ENCODE measurements around the gene TDRD12. TPM values are rescaled to one million over a fixed set of nuclear protein-coding genes. Genes with fewer than 3 reads are reported as not detected.
"Not testable (repeated sequence)": the region's sequence is repeated elsewhere in the genome, so short reads cannot be mapped to it uniquely, and the experiment has no call there.

The TDRD12 gene
- total RNA-seq, 1 experiment from 2014 or later: 0.26 TPM

- Histone ChIP-seq H3K36me3 (no peaks in the 10 kb centered on the region), H3K4me1 (peaks cover 9% of the 10 kb centered on the region)
- DNase-seq: no peak
Measured at GRCh38 chr19:32748948-32749347, 29.4 kb downstream of the TDRD12 start.

DNA sequence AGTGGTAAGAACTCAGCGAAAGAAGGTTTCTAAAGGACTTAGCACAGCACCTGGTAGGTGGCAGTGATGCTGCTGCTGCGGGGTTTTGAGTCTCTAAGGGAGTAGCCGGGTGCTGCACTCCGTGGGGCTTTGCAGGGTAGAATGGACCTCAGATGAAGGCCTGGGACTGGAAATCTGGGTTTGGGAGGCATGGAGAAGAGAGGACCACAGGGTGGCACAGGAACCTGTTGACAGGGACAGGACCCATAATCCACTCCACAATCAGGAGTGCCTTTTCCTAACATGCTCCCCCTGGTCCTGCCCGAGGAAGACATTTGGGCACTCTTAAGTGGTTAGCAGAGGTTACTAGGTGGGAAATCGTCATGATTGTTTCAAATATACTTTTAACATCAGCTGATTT lies 29.8 kb downstream of the TDRD12 start:
- Histone ChIP-seq H3K4me1 (peaks cover 9% of the 10 kb centered on the region), H3K9me3 (replicated peaks) (no peaks in the 10 kb centered on the region), H3K4me3 (no peak overlapping the region), H3K27ac (no peak overlapping the region), H3K27me3 (0 out of 2 replicates have a peak, but pooled peaks cover 3% of the 10 kb centered on the region), H3K36me3 (no peaks in the 10 kb centered on the region)
- DNase-seq: no peak

More at GRCh38 chr19:32748948-32749347, 29.4 kb downstream of the TDRD12 start:
- Histone ChIP-seq H3K4me3 (no peak overlapping the region), H3K27ac (no peak overlapping the region), H3K9me3 (replicated peaks) (no peaks in the 10 kb centered on the region), H3K27me3 (0 out of 2 replicates have a peak, but pooled peaks cover 3% of the 10 kb centered on the region)

GRCh38 chr19:32750441-32751055 lies 31.0 kb downstream of the TDRD12 start:
- Histone ChIP-seq H3K4me1 (no peaks in the 10 kb centered on the region), H3K27ac (no peak overlapping the region), H3K9me3 (replicated peaks) (no peaks in the 10 kb centered on the region), H3K27me3 (0 out of 2 replicates have a peak, but pooled peaks cover 3% of the 10 kb centered on the region), H3K36me3 (no peaks in the 10 kb centered on the region), H3K4me3 (no peak overlapping the region)
- DNase-seq: peak; percentile 19 to 49

GRCh38 chr19:32751066-32751465 lies 31.5 kb downstream of the TDRD12 start:
- Histone ChIP-seq H3K4me1 (no peaks in the 10 kb centered on the region), H3K27me3 (0 out of 2 replicates have a peak, but pooled peaks cover 3% of the 10 kb centered on the region), H3K4me3 (no peak overlapping the region), H3K27ac (no peak overlapping the region), H3K36me3 (no peaks in the 10 kb centered on the region), H3K9me3 (replicated peaks) (no peaks in the 10 kb centered on the region)
- no peak for DNase-seq

- H3K36me3 ChIP-seq: no peaks in the 10 kb centered on the region
- DNase-seq: no peak
- H3K27me3 ChIP-seq: no peaks in the 10 kb centered on the region
- H3K9me3 ChIP-seq (replicated peaks): no peaks in the 10 kb centered on the region; the same call in 1 of the 2 replicates
- H3K4me1 ChIP-seq: no peaks in the 10 kb centered on the region
- H3K27ac ChIP-seq: no peak overlapping the region
- no peak overlapping the region for H3K4me3 ChIP-seq
Measured at GRCh38 chr19:32757189-32757588, 37.6 kb downstream of the TDRD12 start.

GRCh38 chr19:32765365-32765764 lies 45.8 kb downstream of the TDRD12 start:
- H3K27ac ChIP-seq; H3K4me3 ChIP-seq; DNase-seq; H3K9me3 ChIP-seq (replicated peaks); H3K4me1 ChIP-seq; H3K27me3 ChIP-seq; H3K36me3 ChIP-seq: not testable (repeated sequence)

DNA sequence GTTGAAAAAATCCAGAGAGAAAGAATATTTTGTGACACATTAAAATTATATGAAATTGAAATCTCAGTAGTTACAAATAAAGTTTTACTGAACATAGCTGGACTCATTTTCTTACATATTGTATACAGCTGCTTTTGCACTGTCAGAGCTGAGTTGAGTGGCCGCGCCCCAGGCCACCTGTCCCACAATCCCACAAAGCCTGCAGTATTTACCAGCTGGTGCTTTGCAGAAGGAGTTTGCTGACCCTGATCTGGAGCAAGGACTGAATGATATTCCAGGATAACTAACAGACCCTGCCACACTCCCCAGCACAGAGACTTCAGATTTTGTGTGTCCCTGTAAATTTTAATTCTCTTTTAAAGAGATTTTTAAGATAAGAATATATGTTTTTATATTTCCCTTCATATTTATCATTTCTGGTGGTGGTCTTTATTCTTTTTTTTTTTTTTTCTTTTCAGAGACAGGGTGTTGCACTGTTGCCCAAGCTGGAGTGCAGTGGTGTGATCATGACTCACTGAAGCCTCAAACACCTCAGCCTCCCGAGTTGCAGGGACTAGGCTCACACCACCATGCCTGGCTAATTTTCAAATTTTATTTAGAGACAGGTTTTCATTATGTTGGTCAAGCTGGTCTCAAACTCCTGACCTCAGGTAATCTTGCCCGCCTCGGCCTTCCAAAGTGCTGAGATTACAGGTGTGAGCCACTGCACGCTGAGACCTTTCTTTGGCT lies 48.5 kb downstream of the TDRD12 start:
- Histone ChIP-seq H3K27ac (no peak overlapping the region), H3K9me3 (replicated peaks) (0 out of 2 replicates have a peak, but pooled peaks cover 2% of the 10 kb centered on the region), H3K27me3 (no peaks in the 10 kb centered on the region), H3K4me3 (no peak overlapping the region), H3K36me3 (no peaks in the 10 kb centered on the region), H3K4me1 (peaks cover 8% of the 10 kb centered on the region)
- DNase-seq: peak; percentile 55 to 75

- no peak overlapping the region for H3K4me3 ChIP-seq
- H3K27ac ChIP-seq: no peak overlapping the region
- H3K9me3 ChIP-seq (replicated peaks): 0 out of 2 replicates have a peak, but pooled peaks cover 2% of the 10 kb centered on the region
- no peak for DNase-seq
- H3K36me3 ChIP-seq: no peaks in the 10 kb centered on the region
- no peaks in the 10 kb centered on the region for H3K27me3 ChIP-seq
- peaks cover 8% of the 10 kb centered on the region for H3K4me1 ChIP-seq
Measured at GRCh38 chr19:32771596-32771995, 52.0 kb downstream of the TDRD12 start.

DNA sequence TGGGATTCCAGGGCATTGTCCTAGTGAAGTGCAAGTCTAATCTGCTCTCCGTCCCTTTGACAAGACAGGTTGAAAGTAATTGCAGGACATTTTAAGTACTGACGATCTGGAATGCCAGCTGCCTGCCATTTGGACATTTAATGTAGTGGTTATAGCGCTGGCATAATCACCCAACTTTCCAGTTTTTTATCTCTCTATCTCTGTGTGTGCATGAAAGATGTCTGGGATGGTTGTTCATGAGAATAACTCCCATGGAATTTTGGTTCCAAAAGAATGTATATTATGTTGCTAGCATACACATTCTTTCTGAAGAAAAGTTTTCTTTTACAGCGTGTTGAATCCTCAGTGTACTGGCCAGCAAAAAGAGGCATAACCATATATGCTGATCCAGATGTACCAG lies 53.6 kb downstream of the TDRD12 start:
- H3K9me3 ChIP-seq (replicated peaks): 0 out of 2 replicates have a peak, but pooled peaks cover 2% of the 10 kb centered on the region
- H3K36me3 ChIP-seq: no peaks in the 10 kb centered on the region
- DNase-seq: no peak
- no peak overlapping the region for H3K27ac ChIP-seq
- H3K27me3 ChIP-seq: no peaks in the 10 kb centered on the region
- no peak overlapping the region for H3K4me3 ChIP-seq
- H3K4me1 ChIP-seq: no peaks in the 10 kb centered on the region; the same call in 1 of the 2 replicates

- Histone ChIP-seq H3K4me3 (no peak overlapping the region), H3K27ac (no peak overlapping the region), H3K4me1 (no peaks in the 10 kb centered on the region), H3K27me3 (no peaks in the 10 kb centered on the region), H3K36me3 (no peaks in the 10 kb centered on the region), H3K9me3 (replicated peaks) (peaks cover 12% of the 10 kb centered on the region)
- DNase-seq: no peak
Measured at GRCh38 chr19:32779082-32779481, 59.5 kb downstream of the TDRD12 start.

GRCh38 chr19:32781280-32781679 lies 61.7 kb downstream of the TDRD12 start:
- peaks cover 12% of the 10 kb centered on the region for H3K9me3 ChIP-seq (replicated peaks)
- no peak overlapping the region for H3K27ac ChIP-seq
- H3K27me3 ChIP-seq: no peaks in the 10 kb centered on the region
- no peak for DNase-seq
- H3K4me3 ChIP-seq: no peak overlapping the region
- H3K36me3 ChIP-seq: no peaks in the 10 kb centered on the region
- H3K4me1 ChIP-seq: no peaks in the 10 kb centered on the region

DNA sequence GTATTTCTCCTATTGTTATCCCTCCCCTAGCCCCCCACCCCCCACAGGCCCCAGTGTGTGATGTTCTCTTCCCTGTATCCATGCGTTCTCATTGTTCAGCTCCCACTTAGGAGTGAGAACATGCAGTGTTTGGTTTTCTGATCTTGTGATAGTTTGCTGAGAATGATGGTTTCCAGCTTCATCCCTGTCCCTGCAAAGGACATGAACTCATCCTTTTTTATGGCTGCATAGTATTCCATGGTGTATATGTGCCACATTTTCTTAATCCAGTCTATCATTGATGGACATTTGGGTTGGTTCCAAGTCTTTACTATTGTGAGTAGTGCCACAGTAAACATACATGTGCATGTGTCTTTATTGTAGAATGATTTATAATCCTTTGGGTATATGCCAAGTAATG lies 62.5 kb downstream of the TDRD12 start:
- peaks cover 12% of the 10 kb centered on the region for H3K9me3 ChIP-seq (replicated peaks)
- H3K27me3 ChIP-seq, H3K4me1 ChIP-seq, H3K36me3 ChIP-seq, H3K4me3 ChIP-seq, DNase-seq, H3K27ac ChIP-seq: not testable (repeated sequence)

DNA sequence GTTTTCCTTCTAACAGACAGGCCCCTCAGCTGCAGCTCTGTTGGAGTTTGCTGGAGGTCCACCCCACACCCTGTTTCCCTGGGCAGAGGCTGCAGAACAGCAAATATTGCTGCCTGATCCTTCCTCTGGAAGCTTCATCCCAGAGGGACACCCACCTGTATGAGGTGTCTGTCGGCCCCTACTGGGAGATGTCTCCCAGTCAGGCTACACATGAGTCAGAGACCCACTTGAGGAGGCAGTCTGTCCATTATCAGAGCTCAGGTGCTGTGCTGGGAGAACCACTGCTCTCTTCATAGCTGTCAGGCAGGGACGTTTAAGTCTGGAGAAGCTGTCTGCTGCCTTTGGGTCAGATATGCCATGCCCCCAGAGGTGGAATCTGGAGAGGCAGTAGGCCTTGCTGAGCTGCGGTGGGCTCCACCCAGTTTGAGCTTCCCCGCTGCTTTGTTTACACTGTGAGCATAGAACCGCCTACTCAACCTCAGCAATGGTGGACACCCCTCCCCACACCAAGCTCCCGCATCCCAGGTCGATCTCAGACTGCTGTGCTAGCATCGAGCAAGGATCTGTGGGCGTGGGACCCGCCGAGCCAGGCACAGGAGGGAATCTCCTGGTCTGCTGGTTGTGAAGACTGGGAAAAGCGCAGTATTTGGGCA lies 67.7 kb downstream of the TDRD12 start:
- not testable (repeated sequence) for H3K4me3 ChIP-seq; H3K9me3 ChIP-seq (replicated peaks); DNase-seq; H3K36me3 ChIP-seq; H3K27ac ChIP-seq; H3K4me1 ChIP-seq; H3K27me3 ChIP-seq

DNA sequence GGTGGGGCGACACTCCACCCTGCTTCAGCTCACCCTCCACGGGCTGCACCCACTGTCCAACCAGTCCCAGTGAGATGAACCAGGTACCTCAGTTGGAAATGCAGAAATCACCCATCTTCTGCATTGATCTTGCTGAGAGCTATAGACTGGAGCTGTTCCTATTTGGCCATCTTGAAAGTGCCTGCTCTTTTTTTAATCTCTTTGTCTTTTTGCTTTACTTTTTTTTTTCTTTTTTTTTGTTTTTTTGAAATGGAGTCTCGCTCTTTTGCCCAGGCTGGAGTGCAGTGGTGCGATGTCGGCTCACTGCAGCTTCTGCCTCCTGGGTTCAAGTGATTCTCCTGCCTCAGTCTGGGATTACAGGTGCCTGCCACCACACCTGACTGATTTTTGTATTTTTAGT lies 68.3 kb downstream of the TDRD12 start:
- not testable (repeated sequence) for H3K27me3 ChIP-seq, H3K36me3 ChIP-seq

DNA sequence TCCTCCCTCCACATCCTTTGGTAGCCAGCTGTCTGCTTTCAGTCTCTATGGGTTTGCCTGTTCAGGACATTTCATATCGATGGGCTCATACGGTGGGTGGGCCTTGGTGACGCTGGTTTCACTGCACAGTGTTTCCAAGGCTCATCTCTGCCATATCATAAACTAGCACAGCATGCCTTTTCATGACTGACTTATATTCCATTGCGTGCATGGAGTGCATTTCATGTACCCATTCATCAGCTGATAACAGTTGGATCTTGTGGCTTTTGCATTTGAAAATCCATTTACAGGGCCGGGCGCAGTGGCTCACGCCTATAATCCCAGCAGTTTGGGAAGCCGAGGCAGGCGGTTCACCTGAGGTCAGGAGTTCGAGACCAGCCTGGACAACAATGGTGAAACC lies 69.9 kb downstream of the TDRD12 start:
- H3K4me3 ChIP-seq: no peak overlapping the region
- no peak for DNase-seq
- H3K27ac ChIP-seq: no peak overlapping the region
- H3K27me3 ChIP-seq: no peaks in the 10 kb centered on the region
- no peaks in the 10 kb centered on the region for H3K4me1 ChIP-seq
- H3K9me3 ChIP-seq (replicated peaks): no peaks in the 10 kb centered on the region
- H3K36me3 ChIP-seq: no peaks in the 10 kb centered on the region

More for the DNA sequence above, 68.3 kb downstream of the TDRD12 start:
- not testable (repeated sequence) for H3K4me1 ChIP-seq; H3K4me3 ChIP-seq; DNase-seq; H3K9me3 ChIP-seq (replicated peaks); H3K27ac ChIP-seq

Measured in SJCRH30 (cell line).